DMS 273 treated with DMSO at 0.1 percent for 48 hours (cell line): ENCODE data around the gene ZNF554.

Source experiments
- DNase-seq: peaks from one replicate; lab custom pipeline; 2025; lab: John Stamatoyannopoulos, UW

ZNF554 gene

GRCh38 chr19:2819540-2820111, at the start of gene ZNF554:
TSS of gene ZNF554 (plus strand) at chr19:2819868. CDS start at chr19:2820072, 204 bp downstream.
- peak; percentile 79 for DNase-seq

- no peak for DNase-seq
These were observed 49.3 kb upstream of the ZNF554 start for GRCh38 chr19:2770055-2771013.

DNA sequence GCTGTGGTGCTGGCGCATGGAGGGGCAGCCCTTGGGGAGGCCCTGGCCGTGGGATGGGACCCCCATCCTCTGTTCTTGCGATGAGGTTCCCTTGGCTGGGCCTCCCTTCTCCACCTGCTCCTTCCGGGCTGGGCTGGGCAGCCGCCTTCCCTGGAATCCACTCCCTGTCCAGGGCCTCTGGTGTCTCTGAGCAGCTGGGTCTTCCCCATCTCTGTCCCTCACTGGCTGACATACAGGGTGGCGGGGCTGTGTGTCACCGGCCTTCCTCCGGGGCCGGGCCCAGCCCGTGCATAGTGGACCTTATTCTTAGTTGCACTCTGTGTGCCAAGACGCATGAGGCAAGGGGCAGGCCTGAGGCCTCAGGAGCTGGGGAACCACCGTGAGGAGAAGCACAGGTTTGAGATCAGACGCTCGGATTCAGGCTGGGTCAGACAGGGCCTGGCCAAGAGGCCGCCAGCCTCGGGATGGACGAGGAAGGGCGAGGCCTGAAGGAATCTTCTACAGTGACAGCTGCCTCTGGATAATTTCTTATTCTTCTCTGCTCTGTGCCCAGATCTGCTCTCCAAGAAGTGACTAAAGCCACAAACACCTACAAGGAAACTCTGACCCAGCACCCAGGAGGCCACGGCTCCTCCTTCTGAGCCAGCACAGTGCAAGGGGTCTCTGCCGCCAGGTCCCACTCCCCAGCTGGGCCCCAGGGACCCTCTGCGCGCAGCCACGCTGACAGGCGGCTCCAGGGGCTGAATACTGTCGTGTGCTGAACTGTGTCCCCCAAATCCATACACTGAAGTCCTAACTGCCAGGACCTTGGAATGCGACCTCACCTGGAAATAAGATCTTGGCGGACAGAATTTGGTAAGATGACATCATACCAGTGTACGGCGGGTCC, 47.6 kb upstream of the ZNF554 start:
- DNase-seq = no peak

- no peak for DNase-seq
These were observed 45.5 kb upstream of the ZNF554 start for GRCh38 chr19:2774083-2774679.

- DNase-seq = no peak
These were observed 44.6 kb upstream of the ZNF554 start for GRCh38 chr19:2774953-2775555.

DNA sequence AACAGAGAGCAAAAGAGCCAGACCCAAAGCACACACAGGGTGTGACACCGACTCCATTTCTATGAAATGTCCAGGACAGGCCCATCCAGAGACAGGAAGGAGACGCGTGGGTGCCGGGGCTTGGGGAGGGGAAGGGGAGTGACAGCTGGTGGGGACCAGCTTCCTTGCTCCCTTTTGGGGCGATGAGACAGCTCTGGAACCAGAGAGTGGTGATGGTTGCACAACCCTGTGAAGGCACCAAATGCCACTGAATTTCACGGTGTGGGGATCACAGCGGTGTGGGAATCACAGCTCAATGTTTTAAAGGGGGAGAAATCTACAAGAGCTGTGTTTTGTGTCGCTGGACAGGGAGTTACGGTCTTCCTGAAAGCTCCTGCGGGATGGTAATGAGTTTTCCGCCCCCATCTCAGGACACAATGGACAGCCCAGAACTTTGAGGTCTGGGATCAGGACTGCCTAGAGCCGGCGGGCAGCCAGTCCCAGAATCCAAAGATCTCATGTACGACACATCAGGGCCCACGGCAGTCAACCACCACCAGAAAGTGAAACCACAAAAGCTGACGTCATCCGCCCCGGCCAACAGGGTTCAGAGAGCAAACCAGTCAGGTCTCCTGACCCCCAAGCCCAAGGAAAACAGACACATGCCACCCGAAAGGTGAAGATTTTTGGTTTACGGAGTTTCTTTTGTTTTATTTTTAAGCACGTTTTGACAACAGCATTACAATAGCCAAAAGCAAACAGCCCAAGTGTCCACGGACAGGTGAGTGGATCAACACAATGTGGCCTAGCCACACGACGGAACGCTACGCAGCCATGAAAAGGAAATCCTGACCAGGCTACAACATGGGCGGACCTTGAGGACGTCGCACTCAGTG, 43.9 kb upstream of the ZNF554 start:
- no peak for DNase-seq

DNA sequence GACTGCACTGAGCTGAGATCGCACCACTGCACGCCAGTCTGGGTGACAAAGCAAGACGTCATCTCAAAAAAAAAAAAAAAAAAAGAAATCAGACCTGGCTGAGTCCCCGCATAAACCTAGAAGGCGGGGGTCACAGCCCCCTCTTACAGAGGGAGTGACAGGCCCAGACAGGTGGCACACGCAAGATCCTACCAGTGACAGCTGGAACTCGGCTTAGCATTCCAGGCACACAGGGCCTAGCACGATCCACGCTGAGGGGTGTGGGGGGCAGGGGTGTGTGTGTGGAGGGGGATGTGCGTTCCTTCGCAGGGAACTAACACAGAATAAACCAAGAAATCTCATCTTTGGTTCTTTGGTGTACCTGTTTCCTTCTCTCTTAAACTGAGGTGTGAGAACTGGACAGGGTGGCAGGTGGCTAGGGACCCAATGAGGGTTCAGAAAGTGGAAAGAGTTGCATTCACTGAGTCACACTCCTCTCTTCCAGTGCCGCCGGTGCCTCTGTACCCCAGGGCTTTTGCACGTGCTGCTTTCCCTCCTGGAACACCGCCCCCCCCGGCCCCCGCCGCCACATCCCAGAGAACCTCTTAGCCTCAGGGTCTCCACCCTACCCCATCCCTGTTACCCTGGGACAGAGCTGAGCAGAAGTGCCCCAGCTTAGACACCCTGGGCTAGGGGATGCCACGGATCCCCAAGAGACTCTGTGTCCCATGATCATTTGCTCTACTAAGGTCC, 41.5 kb upstream of the ZNF554 start:
- DNase-seq = no peak

GRCh38 chr19:2779121-2779740, 40.4 kb upstream of the ZNF554 start:
- no peak for DNase-seq

DNA sequence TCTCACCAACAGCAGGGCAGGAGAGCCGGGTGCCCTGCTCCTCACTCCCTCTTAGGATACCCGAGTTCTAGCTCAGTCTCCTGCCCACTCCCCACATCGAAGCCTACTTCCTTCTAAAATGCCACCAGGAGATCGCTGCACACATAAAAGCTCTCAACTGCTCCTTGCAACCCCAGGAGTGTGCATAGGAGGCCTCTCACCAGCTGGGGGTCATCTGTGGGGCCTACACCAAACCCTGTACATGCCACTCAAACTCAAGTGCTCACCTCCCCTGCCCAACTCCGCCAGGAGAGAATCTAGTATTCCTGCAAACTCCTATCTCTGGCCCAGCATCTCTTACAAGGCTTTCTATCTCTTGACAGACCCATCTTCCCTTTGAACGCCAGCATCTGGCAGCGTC, 39.4 kb upstream of the ZNF554 start:
- no peak for DNase-seq

- DNase-seq = no peak
These were observed 37.2 kb upstream of the ZNF554 start for GRCh38 chr19:2782329-2782935.

GRCh38 chr19:2782936-2783780, 36.5 kb upstream of the ZNF554 start, which contains the start of gene SGTA:
TSS of gene SGTA (minus strand) at chr19:2783273. CDS start at chr19:2769068, 14,205 bp downstream.
- peak; percentile 98 for DNase-seq

DNA sequence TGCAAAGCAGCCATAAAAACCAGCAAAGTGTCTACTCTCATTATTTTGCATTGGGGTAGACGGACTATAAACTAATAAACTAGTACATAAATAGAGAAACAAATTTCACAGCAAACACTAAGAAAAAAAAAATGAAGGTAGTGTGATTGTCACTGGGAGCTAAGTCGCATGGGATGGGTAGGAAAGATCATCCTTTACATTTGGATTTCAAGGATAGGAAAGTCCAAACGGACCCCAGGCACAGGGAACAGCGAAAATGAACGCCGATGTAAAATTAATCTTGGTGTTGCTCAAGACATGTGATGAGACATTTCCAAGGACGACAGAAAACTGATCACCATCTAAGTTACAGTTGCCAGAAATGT, 35.9 kb upstream of the ZNF554 start:
- no peak for DNase-seq

DNA sequence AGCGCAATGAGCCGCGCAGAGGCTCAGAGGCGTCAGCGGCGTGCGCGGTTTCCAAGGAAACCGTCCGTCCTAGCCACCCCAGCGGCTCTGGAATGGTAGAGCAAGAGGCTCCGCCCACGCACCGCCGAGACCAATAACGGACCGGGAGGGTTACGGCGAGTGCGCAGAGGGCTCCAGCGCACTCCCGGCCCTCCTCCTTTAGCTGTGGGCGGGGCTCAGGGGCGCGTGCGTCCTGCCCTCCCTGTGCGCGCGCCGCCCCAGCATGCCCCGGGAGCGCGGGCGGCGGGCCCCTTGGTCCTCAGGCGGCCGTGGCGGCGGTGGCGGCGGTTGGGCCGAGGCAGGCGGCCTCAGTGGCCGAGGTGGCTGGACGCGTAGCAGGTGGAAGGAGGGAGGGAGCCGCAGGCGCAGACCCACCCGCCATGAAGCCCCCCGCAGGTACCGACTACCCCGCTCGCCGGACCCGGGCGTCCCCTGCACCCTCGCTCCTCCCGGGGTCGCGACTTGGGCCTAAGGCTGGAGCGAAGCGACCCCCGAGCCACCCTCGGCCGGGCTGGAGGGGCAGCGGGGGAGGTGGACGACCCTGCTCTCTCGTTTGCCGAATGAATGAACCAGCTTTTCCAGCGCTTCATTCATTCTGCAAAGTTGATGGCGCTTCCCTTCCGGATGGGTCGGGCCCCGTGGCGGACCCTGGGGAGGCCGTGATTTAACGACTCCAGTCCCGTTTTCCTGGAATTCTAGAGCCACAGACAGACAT, 34.2 kb upstream of the ZNF554 start, which contains the start of gene THOP1:
Gene THOP1, plus strand, starts transcription at position 260 of the 754 bp plus-strand sequence. Its CDS starts 160 bp downstream, at position 420.
- peak; percentile 95 for DNase-seq

DNA sequence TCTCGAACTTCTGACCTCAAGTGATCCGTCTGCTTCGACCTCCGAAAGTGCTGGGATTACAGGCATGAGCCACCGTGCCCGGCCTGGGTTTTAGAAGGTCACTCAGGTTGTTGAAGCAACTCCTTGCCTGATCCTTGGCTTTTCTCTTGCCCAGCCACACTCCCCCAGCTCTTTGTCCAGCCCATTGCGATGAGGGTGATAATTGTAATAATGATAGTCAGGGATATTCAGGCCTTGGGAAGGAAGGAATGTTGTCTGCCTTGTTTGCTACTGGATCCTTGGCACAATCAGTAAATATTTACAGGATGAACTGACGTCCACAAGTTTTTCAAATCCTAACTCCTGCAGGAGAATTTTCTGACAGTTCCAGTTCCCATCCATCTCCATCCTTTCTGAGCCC, 32.6 kb upstream of the ZNF554 start:
- no peak for DNase-seq

GRCh38 chr19:2788237-2788636, 31.4 kb upstream of the ZNF554 start:
- no peak for DNase-seq

GRCh38 chr19:2790194-2790556, 29.5 kb upstream of the ZNF554 start:
- DNase-seq = no peak
